Smooth muscle cell (in vitro differentiated cells): Measurements from ENCODE around the gene TMTC1. TPM values are rescaled to one million over a fixed set of nuclear protein-coding genes. Genes with fewer than 3 reads are reported as not detected.

Source experiments
- DNase-seq: peaks from one replicate; lab custom pipeline; 2025; ENCODE audit not compliant: unreplicated experiment; lab: John Stamatoyannopoulos, UW
- H2AFZ ChIP-seq: fragments of 200-600 bp; sonication (generic); 2 replicates; pipeline ENCODE4 v1.6.0; 2016; ENCODE audit warnings: antibody characterized with exemption, low read depth, mild to moderate bottlenecking
- H3F3A ChIP-seq: fragments of 200-600 bp; sonication (generic); 2 replicates; pipeline ENCODE4 v1.6.0; 2017; ENCODE audit warnings: antibody characterized with exemption, low read depth
- H3K27ac ChIP-seq: fragments of 200-600 bp; sonication (generic); 2 replicates; pipeline ENCODE4 v1.5.1; 2016; ENCODE audit warnings: low read depth, mild to moderate bottlenecking
- H3K27me3 ChIP-seq: fragments of 200-600 bp; sonication (generic); 2 replicates; pipeline ENCODE4 v1.6.1; 2016; ENCODE audit warnings: low read depth, mild to moderate bottlenecking
- H3K36me3 ChIP-seq: fragments of 200-600 bp; sonication (generic); 2 replicates; pipeline ENCODE4 v1.5.1; 2016; ENCODE audit warnings: low read depth
- H3K4me1 ChIP-seq: fragments of 200-600 bp; sonication (generic); 2 replicates; pipeline ENCODE4 v1.5.1; 2016; ENCODE audit warnings: low read depth
- H3K4me2 ChIP-seq: fragments of 200-600 bp; sonication (generic); 2 replicates; pipeline ENCODE4 v1.6.0; 2016; ENCODE audit warnings: mild to moderate bottlenecking
- H3K4me3 ChIP-seq: fragments of 200-600 bp; sonication (generic); 2 replicates; pipeline ENCODE4 v1.5.1; 2016; ENCODE audit warnings: mild to moderate bottlenecking
- H3K79me2 ChIP-seq: fragments of 200-600 bp; sonication (generic); 2 replicates; pipeline ENCODE4 v1.6.0; 2016; ENCODE audit warnings: low read depth, mild to moderate bottlenecking
- H3K9ac ChIP-seq: fragments of 200-600 bp; sonication (generic); 2 replicates; pipeline ENCODE4 v1.6.0; 2016; ENCODE audit warnings: low read depth
- H3K9me3 ChIP-seq: fragments of 200-600 bp; sonication (generic); replicated peaks from 2 replicates; pipeline ENCODE4 v1.5.1; 2016; ENCODE audit warnings: low read depth
- H4K20me1 ChIP-seq: fragments of 200-600 bp; sonication (generic); 2 replicates; pipeline ENCODE4 v1.6.0; 2016; ENCODE audit warnings: low read depth
- WGBS: methylation state at CpG from one replicate; pipeline ENCODE4 v1.1.7; 2016; ENCODE audit warnings: low lambda C conversion rate; 5-methylcytosine and 5-hydroxymethylcytosine counted together
- polyA plus RNA-seq: library from polyadenylated mRNA; unstranded; fragments of >200 nt; fragmentation: Nextera tagmentation; extraction: Ambion mirVana; gene quantifications from 2 replicates; pipeline ENCODE4 v1.2.1, GENCODE V29; 2016
- total RNA-seq: library from RNA; depleted of rRNA; stranded (reverse); fragments of >200 nt; gene quantifications from 2 replicates; pipeline ENCODE4 v1.2.3, GENCODE V29; 2014
- TF ChIP-seq, protein P1 (sequence below): fragments of 200-600 bp; sonication (generic); IDR thresholded peaks from 2 replicates; pipeline ENCODE4 v1.5.1; 2017; ENCODE audit warnings: borderline replicate concordance, mild to moderate bottlenecking, antibody characterized with exemption; ENCODE audit not compliant: insufficient read depth, poor library complexity, severe bottlenecking

The TMTC1 gene
- total and polyA plus RNA-seq, 2 experiments from 2014 or later, result 3.5 to 8.7 TPM

- H4K20me1 ChIP-seq, result no peaks in the 10 kb centered on the region
- H3K4me3 ChIP-seq, result no peak overlapping the region
- H3K36me3 ChIP-seq, result no peaks in the 10 kb centered on the region
- TF ChIP-seq, protein P1, sequence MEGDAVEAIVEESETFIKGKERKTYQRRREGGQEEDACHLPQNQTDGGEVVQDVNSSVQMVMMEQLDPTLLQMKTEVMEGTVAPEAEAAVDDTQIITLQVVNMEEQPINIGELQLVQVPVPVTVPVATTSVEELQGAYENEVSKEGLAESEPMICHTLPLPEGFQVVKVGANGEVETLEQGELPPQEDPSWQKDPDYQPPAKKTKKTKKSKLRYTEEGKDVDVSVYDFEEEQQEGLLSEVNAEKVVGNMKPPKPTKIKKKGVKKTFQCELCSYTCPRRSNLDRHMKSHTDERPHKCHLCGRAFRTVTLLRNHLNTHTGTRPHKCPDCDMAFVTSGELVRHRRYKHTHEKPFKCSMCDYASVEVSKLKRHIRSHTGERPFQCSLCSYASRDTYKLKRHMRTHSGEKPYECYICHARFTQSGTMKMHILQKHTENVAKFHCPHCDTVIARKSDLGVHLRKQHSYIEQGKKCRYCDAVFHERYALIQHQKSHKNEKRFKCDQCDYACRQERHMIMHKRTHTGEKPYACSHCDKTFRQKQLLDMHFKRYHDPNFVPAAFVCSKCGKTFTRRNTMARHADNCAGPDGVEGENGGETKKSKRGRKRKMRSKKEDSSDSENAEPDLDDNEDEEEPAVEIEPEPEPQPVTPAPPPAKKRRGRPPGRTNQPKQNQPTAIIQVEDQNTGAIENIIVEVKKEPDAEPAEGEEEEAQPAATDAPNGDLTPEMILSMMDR, result no peak
- no peak overlapping the region for H2AFZ ChIP-seq
- no peaks in the 10 kb centered on the region for H3K9me3 ChIP-seq
- no peaks in the 10 kb centered on the region for H3K79me2 ChIP-seq
- 82% methylated on average over 5 of the region's 5 CpGs for WGBS
- H3K9ac ChIP-seq, result no peak overlapping the region
- H3F3A ChIP-seq, result no peaks in the 10 kb centered on the region
- H3K4me1 ChIP-seq, result peaks cover 3% of the 10 kb centered on the region
- H3K27ac ChIP-seq, result no peak overlapping the region
- DNase-seq, result no peak
- H3K4me2 ChIP-seq, result no peak overlapping the region
- H3K27me3 ChIP-seq, result no peaks in the 10 kb centered on the region
Observed at GRCh38 chr12:29674463-29674862, 109.3 kb downstream of the TMTC1 start.

DNA sequence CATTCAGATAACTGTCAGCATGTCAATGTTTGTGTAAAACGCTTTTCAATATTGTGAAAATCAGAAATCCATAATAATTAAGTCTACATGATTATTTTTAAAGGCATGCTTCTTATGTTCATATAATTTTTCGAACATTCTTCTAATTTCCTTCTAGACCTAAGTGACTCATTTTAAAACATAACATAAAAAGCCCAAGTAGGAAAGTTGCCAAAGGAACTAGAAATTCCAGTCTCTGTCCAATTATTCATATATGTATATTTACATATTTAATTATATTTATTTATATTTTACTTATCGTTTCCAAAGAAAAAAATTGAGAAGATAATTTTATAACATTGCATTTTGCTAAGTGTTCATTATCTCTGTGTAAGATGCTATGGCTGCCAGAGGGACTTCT lies 110.4 kb downstream of the TMTC1 start:
- no peak overlapping the region for H3K9ac ChIP-seq
- H3F3A ChIP-seq, result no peaks in the 10 kb centered on the region
- 93% methylated on average over 3 of the region's 3 CpGs for WGBS
- H3K4me2 ChIP-seq, result no peak overlapping the region
- H3K27ac ChIP-seq, result no peak overlapping the region
- TF ChIP-seq, protein P1, result no peak
- DNase-seq, result no peak
- H3K4me1 ChIP-seq, result peaks cover 3% of the 10 kb centered on the region
- H3K79me2 ChIP-seq, result no peaks in the 10 kb centered on the region
- no peaks in the 10 kb centered on the region for H4K20me1 ChIP-seq
- no peak overlapping the region for H3K4me3 ChIP-seq
- no peaks in the 10 kb centered on the region for H3K27me3 ChIP-seq
- no peaks in the 10 kb centered on the region for H3K36me3 ChIP-seq
- no peak overlapping the region for H2AFZ ChIP-seq
- H3K9me3 ChIP-seq, result no peaks in the 10 kb centered on the region

GRCh38 chr12:29672580-29672979 lies 111.2 kb downstream of the TMTC1 start:
- no peaks in the 10 kb centered on the region for H3K27me3 ChIP-seq
- H3K9me3 ChIP-seq, result no peaks in the 10 kb centered on the region
- no peaks in the 10 kb centered on the region for H3K79me2 ChIP-seq
- no peak overlapping the region for H3K9ac ChIP-seq
- H4K20me1 ChIP-seq, result no peaks in the 10 kb centered on the region
- no peaks in the 10 kb centered on the region for H3K36me3 ChIP-seq
- H3K4me3 ChIP-seq, result no peak overlapping the region
- no peaks in the 10 kb centered on the region for H3F3A ChIP-seq
- 66% methylated on average over 4 of the region's 4 CpGs for WGBS
- TF ChIP-seq, protein P1, result no peak
- no peak overlapping the region for H2AFZ ChIP-seq
- no peak for DNase-seq
- no peak overlapping the region for H3K4me2 ChIP-seq
- no peak overlapping the region for H3K27ac ChIP-seq
- peaks cover 3% of the 10 kb centered on the region for H3K4me1 ChIP-seq

DNA sequence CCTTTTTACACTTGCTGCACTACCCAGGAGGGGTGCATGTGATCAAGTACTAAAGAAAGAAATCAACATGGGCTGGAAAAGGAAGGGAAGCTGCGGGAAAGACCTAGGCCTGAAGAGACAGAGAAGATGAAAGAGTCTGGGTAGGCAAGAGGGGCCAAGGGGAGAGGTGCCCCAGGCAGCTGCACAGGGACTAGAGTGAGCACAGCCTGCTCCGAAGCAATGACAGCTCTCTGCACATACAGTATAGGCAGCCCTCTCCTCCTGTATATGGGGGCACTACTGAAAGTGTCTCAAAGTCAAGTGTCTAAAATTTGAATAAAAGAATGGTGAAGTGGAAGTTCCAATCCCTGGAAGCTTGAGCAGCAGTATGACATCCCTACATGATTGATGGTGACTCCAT lies 112.0 kb downstream of the TMTC1 start:
- no peak overlapping the region for H3K9ac ChIP-seq
- no peak overlapping the region for H3K4me2 ChIP-seq
- WGBS, result 97% methylated on average over 2 of the region's 2 CpGs
- H3K79me2 ChIP-seq, result no peaks in the 10 kb centered on the region
- no peaks in the 10 kb centered on the region for H3F3A ChIP-seq
- no peak overlapping the region for H3K4me3 ChIP-seq
- H4K20me1 ChIP-seq, result no peaks in the 10 kb centered on the region
- no peaks in the 10 kb centered on the region for H3K9me3 ChIP-seq
- DNase-seq, result no peak
- TF ChIP-seq, protein P1, result no peak
- H3K4me1 ChIP-seq, result peaks cover 3% of the 10 kb centered on the region
- H3K36me3 ChIP-seq, result no peaks in the 10 kb centered on the region
- no peaks in the 10 kb centered on the region for H3K27me3 ChIP-seq
- H3K27ac ChIP-seq, result no peak overlapping the region
- no peak overlapping the region for H2AFZ ChIP-seq
